Camera-type eye (tissue), 1 donor: Measurements from ENCODE around the gene MXI1. TPM values are rescaled to one million over a fixed set of nuclear protein-coding genes. Genes with fewer than 3 reads are reported as not detected.

ENCODE experiments used
- total RNA-seq: library from RNA; depleted of rRNA; stranded (reverse); fragments of >200 nt; gene quantifications from one replicate; pipeline ENCODE4 v1.2.3, GENCODE V29; 2014

Gene MXI1
- 86.3 TPM for total RNA-seq

GRCh38 chr10:110207011-110207804 is at the start of gene MXI1:
TSS of gene MXI1 (plus strand) at chr10:110207605. CDS start at chr10:110207809, 204 bp downstream.

GRCh38 chr10:110304780-110305421 is 97.5 kb downstream of the MXI1 start, which contains the start of gene SMNDC1:
TSS of gene SMNDC1 (minus strand) at chr10:110304920. CDS start at chr10:110303587, 1,333 bp downstream.

Other genes starting within 250 kb of the MXI1 start
- 599 TPM for gene ADD3, start 199.6 kb upstream of the MXI1 start, total RNA-seq
- gene SMNDC1, start 97.3 kb downstream of the MXI1 start, total RNA-seq, result 24.5 TPM